ENCODE results near the gene VWA5A.

- no peak for TF ChIP-seq ZNF274 (IDR thresholded peaks at IDR 0.05; ENCODE audit: low read depth, low read length)
- no peak for TF ChIP-seq SUZ12 (IDR thresholded peaks at IDR 0.05; ENCODE audit: extremely low read depth, insufficient read depth, insufficient read length)
These were observed 79.3 kb downstream of the VWA5A start for GRCh38 chr11:124194293-124195188.
